ENCODE data around the gene SMYD3. TPM values are rescaled to one million over a fixed set of nuclear protein-coding genes. Genes with fewer than 3 reads are reported as not detected.

The SMYD3 gene
- total RNA-seq, 1 donor from 2014 or later, result 29.2 TPM

GRCh38 chr1:246460406-246460805 is 46.7 kb downstream of the SMYD3 start:
- no peak for DNase-seq (ENCODE audit: low read depth)
- H3K27me3 ChIP-seq (ENCODE audit: control insufficient read depth, insufficient read depth, low read length), result no peaks in the 10 kb centered on the region
- no peak overlapping the region for H3K4me3 ChIP-seq (ENCODE audit: low read depth, low read length)
- no peaks in the 10 kb centered on the region for H3K36me3 ChIP-seq (ENCODE audit: control insufficient read depth, insufficient read depth, low read length)
- TF ChIP-seq, protein P1, sequence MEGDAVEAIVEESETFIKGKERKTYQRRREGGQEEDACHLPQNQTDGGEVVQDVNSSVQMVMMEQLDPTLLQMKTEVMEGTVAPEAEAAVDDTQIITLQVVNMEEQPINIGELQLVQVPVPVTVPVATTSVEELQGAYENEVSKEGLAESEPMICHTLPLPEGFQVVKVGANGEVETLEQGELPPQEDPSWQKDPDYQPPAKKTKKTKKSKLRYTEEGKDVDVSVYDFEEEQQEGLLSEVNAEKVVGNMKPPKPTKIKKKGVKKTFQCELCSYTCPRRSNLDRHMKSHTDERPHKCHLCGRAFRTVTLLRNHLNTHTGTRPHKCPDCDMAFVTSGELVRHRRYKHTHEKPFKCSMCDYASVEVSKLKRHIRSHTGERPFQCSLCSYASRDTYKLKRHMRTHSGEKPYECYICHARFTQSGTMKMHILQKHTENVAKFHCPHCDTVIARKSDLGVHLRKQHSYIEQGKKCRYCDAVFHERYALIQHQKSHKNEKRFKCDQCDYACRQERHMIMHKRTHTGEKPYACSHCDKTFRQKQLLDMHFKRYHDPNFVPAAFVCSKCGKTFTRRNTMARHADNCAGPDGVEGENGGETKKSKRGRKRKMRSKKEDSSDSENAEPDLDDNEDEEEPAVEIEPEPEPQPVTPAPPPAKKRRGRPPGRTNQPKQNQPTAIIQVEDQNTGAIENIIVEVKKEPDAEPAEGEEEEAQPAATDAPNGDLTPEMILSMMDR (IDR thresholded peaks at IDR 0.05; ENCODE audit: insufficient read depth, low read length, poor library complexity, severe bottlenecking), result no peak

DNA sequence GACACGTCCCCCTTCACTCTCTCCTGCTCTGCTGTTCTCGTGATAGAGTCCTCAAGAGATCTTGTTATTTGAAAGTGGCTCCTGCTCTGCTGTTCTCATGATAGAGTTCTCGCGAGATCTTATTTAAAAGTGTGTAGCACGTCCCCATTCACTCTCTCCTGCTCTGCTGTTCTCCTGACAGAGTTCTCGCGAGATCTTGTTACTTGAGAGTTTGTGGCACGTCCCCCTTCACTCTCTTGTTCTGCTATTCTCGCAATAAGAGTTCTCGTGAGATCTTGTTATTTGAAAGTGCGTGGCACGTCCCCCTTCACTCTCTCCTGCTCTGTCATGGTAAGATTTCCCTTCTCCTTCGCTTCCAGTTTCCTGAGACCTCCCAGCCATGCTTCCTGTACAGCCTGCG is 47.9 kb downstream of the SMYD3 start:
- TF ChIP-seq, protein P1 (IDR thresholded peaks at IDR 0.05; ENCODE audit: insufficient read depth, low read length, poor library complexity, severe bottlenecking), result no peak

DNA sequence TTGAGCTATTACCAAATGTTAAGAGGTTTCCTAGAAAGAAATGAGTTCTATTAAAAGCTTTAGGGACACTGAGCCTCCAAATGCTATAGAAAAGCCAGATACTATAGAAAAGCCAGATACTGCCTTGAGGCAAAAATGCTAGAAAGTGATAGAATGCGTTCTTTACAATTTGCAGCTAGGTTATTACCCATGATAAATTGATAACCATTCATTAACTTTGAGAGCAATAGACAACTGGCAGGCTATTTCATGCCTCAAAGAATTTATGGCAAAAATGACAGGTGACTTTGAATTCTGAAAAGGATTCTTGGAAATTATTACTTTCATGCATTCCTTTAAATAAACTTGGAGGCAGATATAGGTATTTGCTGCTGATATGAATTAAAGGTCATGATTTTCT is 51.6 kb downstream of the SMYD3 start:
- DNase-seq (ENCODE audit: low read depth), result no peak
- Histone ChIP-seq H3K27me3 (ENCODE audit: control insufficient read depth, insufficient read depth, low read length) (no peaks in the 10 kb centered on the region), H3K4me3 (ENCODE audit: low read depth, low read length) (no peak overlapping the region), H3K36me3 (ENCODE audit: control insufficient read depth, insufficient read depth, low read length) (no peaks in the 10 kb centered on the region)
- TF ChIP-seq, protein P1 (IDR thresholded peaks at IDR 0.05; ENCODE audit: insufficient read depth, low read length, poor library complexity, severe bottlenecking), result no peak

More for the DNA sequence above, 47.9 kb downstream of the SMYD3 start:
- H3K36me3 ChIP-seq (ENCODE audit: control insufficient read depth, insufficient read depth, low read length), result no peaks in the 10 kb centered on the region
- no peaks in the 10 kb centered on the region for H3K27me3 ChIP-seq (ENCODE audit: control insufficient read depth, insufficient read depth, low read length)
- no peak for DNase-seq (ENCODE audit: low read depth)
- H3K4me3 ChIP-seq (ENCODE audit: low read depth, low read length), result no peak overlapping the region

GRCh38 chr1:246454655-246455054 is 52.4 kb downstream of the SMYD3 start:
- TF ChIP-seq, protein P1 (IDR thresholded peaks at IDR 0.05; ENCODE audit: insufficient read depth, low read length, poor library complexity, severe bottlenecking), result no peak
- H3K36me3 ChIP-seq (ENCODE audit: control insufficient read depth, insufficient read depth, low read length), result no peaks in the 10 kb centered on the region
- DNase-seq (ENCODE audit: low read depth), result no peak
- no peak overlapping the region for H3K4me3 ChIP-seq (ENCODE audit: low read depth, low read length)
- no peaks in the 10 kb centered on the region for H3K27me3 ChIP-seq (ENCODE audit: control insufficient read depth, insufficient read depth, low read length)

GRCh38 chr1:246450611-246451251 is 56.3 kb downstream of the SMYD3 start:
- DNase-seq (ENCODE audit: low read depth), result no peak
- Histone ChIP-seq H3K27me3 (ENCODE audit: control insufficient read depth, insufficient read depth, low read length) (no peaks in the 10 kb centered on the region), H3K4me3 (ENCODE audit: low read depth, low read length) (no peak overlapping the region), H3K36me3 (ENCODE audit: control insufficient read depth, insufficient read depth, low read length) (no peaks in the 10 kb centered on the region)
- TF ChIP-seq, protein P1 (IDR thresholded peaks at IDR 0.05; ENCODE audit: insufficient read depth, low read length, poor library complexity, severe bottlenecking), result peak; percentile 48

DNA sequence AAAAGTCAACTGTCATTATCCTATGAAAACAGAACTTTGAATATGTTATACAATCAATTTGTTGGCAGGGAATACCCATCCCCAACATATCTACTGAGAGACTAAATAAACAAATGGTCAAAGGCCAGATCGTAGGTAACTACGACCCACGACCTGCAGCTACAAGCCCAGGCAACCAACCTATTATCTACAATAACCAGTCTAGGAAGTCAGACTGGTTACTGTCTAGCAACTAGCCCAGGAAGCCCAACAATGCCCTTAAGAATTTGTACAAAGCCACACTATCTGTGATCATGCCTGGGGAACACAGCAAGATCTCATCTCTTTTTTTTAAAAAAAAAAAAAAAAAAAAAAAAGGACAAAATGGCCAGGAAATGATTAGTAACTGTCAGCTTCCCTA is 58.7 kb downstream of the SMYD3 start:
- Histone ChIP-seq H3K4me3 (ENCODE audit: low read depth, low read length) (no peak overlapping the region), H3K27me3 (ENCODE audit: control insufficient read depth, insufficient read depth, low read length) (no peaks in the 10 kb centered on the region), H3K36me3 (ENCODE audit: control insufficient read depth, insufficient read depth, low read length) (no peaks in the 10 kb centered on the region)
- TF ChIP-seq, protein P1 (IDR thresholded peaks at IDR 0.05; ENCODE audit: insufficient read depth, low read length, poor library complexity, severe bottlenecking), result no peak
- DNase-seq (ENCODE audit: low read depth), result no peak

Measured in kidney epithelial cell (primary cell).